Mammary epithelial cell (primary cell): Measurements from ENCODE around the gene YIF1B.

Experiments
- EZH2 ChIP-seq: IDR thresholded peaks from 2 replicates; pipeline ENCODE4 v1.6.1; 2012; ENCODE audit warnings: low read length, inconsistent platforms, borderline replicate concordance
- TF ChIP-seq, protein P1 (sequence below), 2 donors: IDR thresholded peaks in 1 of 2; conservative IDR thresholded peaks in 1 of 2; 2 replicates each; pipeline ENCODE4 v1.5.1; 2011 to 2012; ENCODE audit warnings: inconsistent platforms in 2 of 2, low read length in 2 of 2, mild to moderate bottlenecking in 2 of 2, control low read depth in 1 of 2, low read depth in 1 of 2; ENCODE audit not compliant: insufficient read depth in 1 of 2; ENCODE audit errors: extremely low read depth in 1 of 2

DNA sequence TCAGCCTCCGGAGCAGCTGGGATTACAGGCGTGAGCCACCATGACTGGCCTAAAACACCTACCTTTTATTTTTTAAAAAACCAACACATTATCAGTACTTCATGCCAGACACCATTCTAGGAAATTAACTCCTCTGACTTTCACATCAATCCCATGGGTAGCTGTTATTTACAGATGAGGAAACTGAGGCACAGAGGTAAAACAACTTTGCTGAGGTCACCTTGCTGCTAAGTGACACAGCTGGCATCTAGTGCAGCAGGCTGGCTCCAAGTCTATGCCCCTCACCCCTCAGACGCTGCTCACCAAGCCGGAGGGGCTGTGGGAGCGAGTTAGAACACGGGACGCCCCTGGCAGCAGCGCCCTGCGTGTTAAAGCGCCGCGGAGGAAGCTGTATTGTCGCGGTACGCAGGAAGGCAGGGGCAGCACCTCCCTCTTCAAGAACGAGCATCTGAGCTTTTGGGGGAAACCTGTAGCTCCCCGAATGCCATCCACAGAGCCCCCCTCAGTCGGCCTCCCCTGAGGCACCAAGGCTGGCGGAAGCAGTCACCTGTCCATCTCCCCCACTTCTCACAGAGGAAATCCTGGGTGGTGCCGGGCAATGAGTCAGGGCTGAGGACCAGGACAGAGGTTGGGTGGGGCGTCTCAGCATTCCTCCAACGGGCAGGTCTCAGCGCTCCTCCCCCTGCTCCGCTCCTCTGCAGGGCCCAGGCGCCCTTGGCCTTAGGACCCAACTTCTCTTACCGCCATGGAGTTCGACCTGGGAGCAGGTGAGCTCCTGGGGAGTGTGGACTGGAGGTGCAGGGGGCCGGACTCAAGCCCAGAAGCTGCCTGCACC, 12.0 kb downstream of the YIF1B start, which contains the start of gene C19orf33:
- TF ChIP-seq, protein P1, sequence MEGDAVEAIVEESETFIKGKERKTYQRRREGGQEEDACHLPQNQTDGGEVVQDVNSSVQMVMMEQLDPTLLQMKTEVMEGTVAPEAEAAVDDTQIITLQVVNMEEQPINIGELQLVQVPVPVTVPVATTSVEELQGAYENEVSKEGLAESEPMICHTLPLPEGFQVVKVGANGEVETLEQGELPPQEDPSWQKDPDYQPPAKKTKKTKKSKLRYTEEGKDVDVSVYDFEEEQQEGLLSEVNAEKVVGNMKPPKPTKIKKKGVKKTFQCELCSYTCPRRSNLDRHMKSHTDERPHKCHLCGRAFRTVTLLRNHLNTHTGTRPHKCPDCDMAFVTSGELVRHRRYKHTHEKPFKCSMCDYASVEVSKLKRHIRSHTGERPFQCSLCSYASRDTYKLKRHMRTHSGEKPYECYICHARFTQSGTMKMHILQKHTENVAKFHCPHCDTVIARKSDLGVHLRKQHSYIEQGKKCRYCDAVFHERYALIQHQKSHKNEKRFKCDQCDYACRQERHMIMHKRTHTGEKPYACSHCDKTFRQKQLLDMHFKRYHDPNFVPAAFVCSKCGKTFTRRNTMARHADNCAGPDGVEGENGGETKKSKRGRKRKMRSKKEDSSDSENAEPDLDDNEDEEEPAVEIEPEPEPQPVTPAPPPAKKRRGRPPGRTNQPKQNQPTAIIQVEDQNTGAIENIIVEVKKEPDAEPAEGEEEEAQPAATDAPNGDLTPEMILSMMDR (conservative IDR thresholded peaks at IDR 0.05 in 1 of 2, IDR thresholded peaks at IDR 0.05 in 1 of 2; ENCODE audit: extremely low read depth in 1 of 2, insufficient read depth in 1 of 2, low read depth in 1 of 2, low read length in 2 of 2): no peak
- TF ChIP-seq EZH2: no peak
